ENCODE data around the gene IL25.
"Not testable (repeated sequence)": the region's sequence is repeated elsewhere in the genome, so short reads cannot be mapped to it uniquely, and the experiment has no call there.

The IL25 gene

DNA sequence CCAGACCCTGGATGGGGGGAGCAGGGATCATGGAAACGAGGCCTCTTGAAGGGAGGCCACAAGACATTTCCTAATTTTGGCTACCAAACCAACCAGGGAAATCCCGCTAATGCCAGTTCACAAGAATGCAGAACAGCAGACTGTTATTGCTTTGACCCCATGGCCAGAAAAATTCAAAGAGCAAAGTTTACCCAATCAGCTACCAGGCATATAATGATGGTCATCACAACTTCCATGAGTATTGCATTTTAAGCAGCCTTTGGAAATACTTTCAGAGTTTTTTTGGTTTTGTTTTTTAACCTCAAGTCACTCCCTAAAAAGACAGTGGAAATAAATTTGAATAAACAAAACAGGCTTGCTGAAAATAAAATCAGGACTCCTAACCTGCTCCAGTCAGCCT is at the start of gene IL25:
IL25 (plus strand) TSS at position 301 of the 400 bp plus-strand sequence.
- no peak for DNase-seq

DNA sequence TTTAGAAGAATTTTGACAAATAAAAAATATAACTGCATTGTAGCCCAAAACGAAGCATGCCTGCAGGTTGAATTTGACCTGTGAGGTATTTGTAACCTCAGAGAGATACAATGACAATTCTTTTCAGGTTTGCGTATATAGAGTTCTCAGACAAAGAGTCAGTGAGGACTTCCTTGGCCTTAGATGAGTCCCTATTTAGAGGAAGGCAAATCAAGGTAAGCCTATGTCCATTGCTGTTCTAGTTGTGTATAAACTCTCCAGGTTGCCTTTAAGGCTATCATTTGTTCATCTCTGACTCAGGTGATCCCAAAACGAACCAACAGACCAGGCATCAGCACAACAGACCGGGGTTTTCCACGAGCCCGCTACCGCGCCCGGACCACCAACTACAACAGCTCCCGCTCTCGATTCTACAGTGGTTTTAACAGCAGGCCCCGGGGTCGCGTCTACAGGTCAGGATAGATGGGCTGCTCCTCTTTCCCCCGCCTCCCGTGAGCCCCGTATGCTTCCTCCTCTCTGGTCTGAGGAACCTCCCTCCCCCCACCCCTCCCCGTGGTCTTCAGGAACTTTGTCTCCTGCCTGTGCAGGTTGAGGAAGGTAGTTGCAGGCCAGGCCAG is 48.7 kb upstream of the IL25 start:
- no peak for DNase-seq

DNA sequence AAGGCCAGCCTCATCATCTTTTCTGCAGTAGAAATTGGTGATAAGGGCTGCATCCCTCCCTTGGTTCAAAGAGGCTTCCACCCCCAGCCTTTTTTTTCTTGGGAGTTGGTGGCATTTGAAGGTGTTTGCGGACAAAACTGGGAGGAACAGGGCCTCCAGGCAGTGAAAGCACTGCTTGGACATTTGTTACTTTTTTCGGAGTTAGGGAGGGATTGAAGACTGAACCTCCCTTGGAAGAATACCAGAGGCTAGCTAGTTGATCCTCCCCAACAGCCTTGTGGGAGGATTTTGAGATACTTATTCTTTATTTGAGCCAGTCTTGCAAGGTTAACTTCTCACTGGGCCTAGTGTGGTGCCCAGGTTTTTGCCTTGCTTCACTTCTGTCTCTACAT is 48.2 kb upstream of the IL25 start:
- DNase-seq: no peak

DNA sequence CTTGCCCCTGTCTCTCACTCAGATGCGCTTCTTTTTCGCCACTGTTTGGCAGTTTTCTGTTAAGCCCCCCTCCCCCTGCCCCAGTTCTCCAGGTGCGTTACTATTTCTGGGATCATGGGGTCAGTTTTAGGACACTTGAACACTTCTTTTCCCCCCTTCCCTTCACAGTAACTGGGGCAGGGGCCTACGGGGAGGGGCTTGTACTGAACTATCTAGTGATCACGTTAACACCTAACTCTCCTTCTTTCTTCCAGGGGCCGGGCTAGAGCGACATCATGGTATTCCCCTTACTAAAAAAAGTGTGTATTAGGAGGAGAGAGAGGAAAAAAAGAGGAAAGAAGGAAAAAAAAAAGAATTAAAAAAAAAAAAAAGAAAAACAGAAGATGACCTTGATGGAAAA is 47.6 kb upstream of the IL25 start:
- DNase-seq: no peak

DNA sequence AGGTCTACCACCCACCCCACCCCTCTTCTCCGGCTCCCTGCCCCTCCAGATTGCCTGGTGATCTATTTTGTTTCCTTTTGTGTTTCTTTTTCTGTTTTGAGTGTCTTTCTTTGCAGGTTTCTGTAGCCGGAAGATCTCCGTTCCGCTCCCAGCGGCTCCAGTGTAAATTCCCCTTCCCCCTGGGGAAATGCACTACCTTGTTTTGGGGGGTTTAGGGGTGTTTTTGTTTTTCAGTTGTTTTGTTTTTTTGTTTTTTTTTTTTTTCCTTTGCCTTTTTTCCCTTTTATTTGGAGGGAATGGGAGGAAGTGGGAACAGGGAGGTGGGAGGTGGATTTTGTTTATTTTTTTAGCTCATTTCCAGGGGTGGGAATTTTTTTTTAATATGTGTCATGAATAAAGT is 46.9 kb upstream of the IL25 start:
- not testable (repeated sequence) for DNase-seq

DNA sequence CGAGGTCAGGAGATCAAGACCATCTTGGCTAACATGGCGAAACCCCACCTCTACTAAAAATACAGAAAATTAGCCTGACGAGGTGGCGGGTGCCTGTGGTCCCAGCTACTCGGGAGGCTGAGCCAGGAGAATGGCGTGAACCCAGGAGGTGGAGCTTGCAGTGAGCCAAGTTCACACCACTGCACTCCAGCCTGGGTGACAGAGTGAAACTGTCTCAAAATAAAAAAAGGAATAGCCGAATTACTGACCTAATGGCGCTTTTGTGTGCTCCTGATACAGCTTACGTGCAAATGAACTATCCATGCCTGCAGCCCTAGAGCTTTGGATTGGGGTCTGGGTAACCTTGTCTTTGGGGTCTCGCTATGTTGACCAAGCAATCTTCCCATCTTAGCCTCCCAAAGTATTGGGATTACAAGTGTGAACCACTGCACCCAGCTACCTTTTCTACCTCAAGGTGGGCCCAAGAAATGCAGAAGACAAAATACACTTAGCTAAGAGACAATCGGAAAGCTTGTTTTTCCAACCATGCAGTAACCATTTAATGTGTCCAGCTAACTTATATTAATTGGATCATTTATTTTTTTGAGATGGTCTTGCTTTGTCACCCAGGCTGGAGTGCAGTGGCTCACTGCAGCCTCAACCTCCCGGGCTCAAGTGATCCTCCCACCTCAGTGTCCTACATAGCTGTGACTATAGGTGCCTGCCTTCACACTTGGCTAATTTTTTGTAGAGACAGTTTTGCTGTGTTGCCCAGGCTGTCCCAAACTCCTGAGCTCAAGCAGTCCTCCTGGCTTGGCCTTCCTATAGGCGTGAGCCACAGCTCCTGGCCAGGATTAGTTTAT is 45.9 kb upstream of the IL25 start:
- no peak for DNase-seq

DNA sequence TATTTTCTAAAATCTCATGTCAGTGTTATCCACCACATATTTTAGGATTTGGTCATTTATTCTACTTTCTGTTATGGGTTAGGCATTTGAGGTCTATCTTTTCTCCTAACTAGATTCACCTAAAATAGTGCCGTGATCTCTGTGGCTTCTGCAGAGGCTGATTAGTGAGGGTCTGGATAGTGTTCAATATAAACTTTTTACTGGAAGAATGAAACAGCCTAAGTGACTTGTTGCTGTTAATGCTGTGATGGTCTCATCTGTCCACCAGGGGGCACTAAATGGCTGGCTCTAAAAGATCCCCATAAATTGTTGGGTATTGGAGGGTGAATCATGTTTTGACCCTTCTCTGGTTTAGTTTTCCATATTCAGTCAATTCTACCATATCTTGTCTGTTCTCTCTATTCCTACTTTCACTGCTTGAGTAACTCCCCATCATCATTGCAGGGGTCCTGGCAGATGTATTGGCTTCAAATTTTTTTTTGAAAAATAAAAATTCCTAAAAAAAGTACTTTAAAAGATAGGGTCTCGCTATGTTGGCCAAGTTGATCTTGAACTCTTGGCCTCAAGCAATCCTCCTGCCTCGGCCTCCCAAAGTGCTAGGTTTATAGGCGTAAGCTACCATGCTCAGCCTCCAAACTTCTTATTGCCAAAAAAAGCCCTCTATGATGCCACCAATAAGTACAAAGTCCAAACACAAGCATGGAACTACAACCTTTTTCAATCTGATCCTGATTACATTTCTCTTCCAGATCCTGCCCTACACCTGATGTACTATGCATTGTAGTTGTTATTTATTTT is 44.5 kb upstream of the IL25 start:
- peak; percentile 81 for DNase-seq

DNA sequence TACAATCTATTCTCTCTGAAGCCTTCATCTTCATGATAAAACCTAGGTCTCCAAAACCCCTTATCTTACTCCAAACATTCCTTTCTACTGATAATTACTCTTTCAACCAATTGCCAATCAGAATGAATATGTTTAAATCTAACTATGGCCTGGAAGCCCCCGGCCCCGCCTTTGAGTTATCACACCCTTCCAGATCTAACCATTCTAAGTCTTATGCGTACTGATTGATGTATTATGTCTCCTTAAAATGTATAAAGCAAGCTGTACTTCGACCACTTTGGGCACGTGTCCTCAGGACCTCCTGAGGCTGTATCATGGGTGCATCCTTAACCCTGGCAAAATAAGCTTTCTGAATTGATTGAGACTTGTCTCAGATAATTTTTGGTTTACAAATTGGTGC is 37.0 kb upstream of the IL25 start:
- DNase-seq: no peak

DNA sequence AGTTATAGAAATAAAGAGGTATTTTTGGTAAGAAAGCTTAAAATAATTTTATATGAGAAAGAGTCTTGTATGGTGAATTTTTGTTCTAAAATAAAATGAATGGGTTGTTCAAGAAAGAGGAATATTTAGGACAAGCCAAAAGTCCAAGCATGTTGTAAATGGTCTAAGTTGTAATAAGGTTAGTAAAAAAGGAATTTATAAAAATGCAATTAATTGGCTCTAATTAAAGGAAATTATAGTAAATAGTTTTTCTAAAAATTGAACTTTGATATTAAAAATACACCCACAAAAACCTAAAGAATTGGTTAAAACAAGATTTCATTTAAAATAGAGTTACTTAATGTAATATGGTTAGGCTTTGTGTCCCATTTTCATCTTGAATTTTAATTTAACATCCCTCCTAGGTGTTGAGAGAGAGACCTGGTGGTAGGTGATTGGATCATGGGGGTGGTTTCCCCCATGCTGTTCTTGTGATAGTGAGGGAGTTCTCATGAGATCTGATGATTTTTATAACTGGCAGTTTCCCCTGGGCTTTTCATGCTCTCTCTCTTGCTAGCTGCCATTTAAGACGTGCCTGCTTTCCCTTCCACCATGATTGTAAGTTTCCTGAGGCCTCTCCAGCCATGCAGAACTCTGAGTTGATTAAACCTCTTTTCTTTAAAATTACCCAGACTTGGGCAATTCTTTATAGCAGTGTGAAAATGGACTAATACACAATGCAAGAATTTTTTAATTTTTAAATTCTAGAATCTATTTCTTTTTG is 32.9 kb upstream of the IL25 start:
- no peak for DNase-seq

DNA sequence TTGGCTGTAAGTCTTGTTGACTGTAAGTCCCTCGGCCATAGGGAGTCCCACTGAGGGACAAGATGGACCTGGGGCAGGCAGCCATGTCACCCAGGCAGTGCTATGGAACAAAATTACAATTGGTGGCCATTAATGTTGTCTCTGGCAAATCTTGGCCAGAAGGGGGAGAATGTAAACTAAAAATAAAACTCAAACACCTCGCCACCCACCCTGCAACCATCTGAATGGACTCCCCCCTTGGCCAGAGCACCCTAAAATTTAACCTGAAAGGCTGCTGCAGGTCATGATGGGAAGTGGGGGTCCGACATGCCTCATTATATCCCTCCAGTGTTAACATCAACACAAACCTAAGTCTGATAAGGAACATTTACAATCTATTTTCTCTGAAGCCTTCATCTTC is 28.1 kb upstream of the IL25 start:
- no peak for DNase-seq

DNA sequence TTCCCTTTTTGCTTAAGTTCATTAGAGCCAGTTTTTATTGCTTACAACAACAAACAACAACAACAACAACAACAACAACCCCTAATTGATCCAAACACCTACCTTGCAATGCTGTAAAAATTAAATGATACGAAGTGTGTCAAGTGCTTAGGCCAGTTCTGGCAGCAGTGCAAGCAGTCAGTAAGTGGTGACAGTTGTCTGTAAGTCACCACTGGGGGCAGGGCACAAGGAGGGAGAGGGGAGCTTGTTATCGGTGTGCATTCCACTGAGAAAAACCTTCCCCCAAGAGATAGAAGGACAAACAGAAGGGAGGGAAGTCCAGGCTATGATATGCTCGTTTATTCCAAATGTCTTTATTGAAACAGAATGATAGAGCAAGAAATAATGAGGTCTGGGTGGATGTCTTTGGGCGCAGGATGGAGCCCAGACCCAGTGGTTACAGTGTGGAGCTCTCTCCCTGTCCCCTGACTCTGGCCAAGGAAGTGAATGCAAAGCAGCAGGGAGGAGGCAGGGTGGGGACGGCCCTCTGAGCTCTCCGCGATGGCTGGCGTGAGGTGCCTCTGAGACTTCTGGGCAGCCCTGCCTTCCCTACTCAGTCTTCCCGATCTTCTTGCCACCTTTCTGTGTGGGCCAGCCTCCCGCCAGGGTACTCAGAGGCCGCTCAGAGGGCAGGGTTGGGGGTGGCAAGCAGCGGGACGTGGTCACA is 26.5 kb upstream of the IL25 start:
- DNase-seq: no peak

DNA sequence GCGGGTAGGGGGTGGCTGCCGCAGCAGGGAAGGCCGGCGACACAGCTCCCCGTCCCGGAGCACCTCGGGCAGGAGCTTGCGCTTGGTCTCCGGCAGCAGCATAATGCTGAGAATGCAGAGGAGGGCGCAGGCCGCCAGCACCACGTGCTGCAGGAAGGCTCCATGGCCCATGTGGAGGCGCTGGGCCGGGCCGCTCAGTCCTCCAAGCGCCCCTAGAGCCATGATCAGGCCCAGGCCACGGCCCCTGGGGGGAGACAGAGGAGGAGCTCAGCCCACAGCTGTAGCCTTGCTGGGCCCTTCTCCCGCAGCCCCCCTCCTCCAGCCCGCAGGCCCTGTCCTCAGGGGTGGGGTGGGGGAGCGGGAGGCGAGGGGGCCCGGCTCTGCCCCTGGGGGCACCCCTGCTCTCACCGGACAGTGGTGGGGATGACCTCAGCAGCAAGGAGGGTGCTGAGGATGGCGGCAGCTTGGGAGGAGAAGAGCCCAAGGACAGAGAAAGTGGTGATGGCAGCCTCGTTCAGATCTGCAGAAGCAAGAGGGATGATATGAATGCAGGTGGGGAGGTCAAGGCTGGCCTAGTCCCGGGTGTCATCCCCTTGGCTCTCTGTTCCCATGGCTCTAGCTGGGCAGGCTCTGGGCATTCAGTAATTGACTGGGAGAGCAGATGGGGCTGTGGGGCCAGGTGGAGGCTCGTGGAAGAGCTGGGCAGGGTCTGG is 25.8 kb upstream of the IL25 start:
- no peak for DNase-seq

DNA sequence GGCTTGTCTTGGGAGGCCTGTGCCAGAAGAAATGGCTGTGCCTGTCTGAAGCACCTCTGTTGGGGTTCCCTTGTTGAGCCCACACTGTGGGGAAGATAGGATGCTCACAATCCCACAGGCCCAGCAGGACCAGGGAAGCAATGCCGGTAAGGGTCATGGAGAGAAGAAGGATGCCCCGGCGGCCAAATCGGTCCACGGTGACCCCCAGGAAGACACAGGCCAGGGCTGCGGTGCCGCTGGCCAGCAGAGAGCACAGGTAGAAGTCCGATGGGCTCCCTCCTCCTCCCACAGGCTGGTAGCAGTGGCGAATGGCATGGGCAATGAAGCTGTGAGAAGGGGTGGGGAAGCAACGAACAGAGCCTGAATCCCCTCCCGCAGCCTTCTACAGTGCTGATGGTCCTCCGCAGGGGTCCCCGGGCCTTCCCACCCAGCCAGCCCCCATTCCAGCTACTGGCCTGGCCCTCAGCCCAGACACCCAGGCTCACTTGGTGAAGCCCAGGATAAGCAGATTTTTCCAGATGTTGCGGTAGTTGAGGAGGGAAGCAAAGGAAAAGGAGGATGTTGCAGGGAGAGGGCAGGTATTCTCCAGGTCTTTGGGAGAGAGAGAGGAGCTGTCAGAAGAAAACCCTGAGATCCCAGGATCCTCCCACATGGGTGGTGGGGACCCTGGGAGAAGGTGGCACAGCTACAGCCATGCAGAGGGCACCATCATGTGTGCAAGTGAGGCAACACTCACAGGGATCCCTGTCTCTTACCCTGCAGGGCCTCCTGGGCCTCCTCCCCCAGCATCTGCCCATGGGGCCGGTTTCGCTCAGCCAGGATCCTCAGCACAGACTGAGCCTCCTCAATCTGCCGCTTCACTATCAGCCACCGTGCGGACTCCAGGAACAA is 25.0 kb upstream of the IL25 start:
- no peak for DNase-seq

DNA sequence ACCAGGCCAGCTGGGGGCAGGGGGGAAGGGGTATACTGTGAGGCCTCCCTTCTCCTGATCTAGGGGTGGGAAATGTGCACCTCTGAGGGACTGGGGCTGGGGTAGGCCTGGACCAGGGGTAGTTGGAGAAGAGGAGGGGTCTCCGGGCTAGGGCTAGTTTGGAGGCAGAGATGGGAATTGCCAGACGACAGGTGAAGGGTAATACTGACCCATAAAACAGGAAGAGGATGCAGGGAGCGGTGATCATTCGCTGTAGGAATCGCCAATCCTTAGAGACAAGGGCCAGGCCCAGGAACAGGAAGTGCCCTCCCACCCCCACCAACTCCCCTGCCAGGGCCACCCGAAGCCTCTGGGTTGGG is 24.3 kb upstream of the IL25 start:
- DNase-seq: no peak

DNA sequence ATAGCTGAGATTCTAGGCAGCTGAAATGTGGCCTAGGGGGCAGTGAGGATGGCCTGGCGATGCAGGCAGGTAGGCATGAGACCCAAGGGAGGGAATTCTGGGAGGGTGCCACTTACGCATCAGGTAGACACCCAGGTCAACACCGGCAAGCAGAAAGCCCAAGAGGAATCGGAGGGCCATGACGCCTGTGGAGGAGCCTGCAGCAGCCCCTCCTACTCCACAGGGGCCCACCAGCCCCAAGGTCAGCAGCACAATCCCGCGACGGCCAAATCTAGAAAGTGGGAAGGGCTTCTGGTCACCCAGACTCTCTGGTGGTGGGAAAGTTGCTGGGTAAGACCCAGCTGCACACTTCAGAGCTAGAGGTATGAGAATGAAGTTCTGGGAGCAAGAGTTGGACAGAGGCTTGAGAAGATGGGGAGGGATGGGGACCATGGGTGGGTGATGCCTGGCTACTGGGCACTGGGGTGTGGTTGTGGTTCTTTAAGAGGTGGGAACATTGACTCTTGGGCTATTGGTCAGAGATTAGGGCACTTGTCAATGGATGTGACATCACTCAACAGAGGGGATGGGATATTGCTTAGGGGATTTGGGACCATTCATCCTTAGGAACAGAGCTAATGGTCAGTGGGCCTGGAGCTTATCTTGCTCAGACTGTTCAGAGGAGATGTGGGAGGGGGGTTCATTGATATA is 23.3 kb upstream of the IL25 start:
- no peak for DNase-seq

DNA sequence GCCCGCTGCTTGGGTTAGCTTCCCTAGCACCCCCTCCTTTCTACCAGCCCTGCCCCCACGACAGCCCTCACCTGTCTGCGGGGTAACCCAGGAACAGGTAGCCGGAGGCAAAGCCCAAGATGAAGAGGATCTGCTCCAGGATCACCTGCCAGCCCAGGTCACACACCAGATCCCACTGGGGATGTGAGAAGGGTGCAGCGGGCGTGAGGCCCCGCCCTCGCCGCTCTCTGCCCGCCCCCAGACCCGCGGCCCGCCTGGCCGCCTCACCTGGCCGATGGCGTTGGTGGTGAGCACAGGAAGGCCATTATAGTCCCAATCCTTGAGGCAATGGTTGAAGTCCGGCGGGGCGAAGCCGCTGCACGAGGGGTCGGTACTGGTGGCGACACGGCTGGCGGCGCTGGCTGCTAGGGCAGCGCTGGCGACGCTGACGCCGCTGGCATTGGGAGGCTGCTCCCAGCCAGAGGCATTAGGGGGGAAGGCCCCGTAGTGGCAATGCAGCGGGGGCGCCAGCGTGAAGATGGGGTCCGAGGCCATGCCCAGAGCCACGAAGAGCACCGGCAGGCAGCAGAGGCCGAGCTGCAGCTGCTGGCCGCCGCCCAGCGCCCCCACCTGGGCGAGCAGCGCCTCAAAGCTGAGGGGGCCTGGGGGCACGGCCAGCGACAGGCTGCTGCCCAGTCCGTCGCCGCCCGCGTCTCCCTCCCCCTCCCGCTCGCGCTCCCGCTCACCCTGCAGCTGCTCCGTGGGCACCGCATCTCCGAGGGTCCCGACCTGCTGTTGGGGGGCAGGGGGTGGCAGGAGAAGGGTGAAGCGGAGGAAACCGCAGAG is 20.7 kb upstream of the IL25 start:
- DNase-seq: no peak

DNA sequence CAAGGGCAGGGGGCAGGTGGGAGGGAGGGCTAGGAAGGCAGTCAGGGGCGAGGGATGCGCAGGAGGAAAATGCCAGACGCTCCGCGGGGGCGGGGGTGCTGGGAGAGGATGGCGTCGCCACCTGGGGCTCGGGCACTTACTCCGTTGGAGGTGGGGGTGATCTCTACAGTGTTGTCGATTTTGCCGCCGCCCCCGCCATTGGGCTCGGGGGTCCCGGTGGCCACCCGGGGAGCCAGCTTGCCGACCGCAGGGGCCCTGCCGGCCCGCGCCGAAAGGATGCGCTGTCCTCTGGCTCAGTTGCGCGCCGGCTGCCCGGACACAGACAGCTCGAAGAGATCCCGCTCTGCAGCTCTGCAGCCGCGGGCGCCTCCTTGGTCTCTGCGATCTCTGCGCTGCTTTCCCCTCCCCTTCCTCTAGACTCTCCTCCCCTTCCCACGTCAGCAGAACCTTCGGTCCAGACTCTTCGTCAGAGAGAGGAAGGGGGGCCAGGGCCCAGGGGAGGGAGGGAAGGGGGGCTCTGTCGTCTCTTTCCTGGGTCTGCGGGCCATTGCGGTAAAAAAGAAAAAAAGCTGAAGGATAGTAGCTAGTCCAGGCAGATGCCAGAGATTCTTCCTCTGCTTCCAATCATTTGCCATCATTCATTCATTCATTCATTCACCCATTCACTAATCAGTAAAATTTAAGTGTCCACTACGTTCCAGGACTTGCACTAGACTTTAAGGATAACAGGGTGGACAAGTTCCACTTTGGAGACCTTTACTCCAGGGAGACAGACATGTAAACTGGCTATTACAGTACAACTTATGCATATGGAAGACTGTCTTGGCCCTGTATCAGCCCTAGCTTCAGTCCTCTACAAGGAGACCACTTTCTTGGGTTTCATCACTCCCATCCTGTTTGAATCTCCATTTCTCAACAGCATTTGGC is 19.8 kb upstream of the IL25 start, which contains the start of gene SLC22A17:
SLC22A17 (minus strand) TSS at position 382 of the 927 bp plus-strand sequence.
- peak; percentile 94 for DNase-seq

DNA sequence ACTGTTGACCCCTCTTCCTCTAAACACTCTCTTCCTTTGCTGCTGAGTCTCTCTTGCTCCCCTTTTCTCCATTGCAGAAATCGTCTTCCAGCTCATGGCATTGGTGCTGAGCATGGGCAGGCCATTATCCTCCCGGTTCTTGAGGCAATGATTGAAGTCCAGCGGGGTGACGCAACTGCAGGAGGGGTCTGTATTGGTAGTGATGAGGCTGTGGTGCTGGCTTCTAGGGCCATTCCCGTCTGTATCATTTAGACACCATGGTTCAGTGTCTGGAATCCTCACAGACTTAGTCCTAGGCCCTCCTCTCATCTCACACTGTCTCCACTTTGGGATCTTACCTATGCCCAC is 19.2 kb upstream of the IL25 start:
- no peak for DNase-seq

Measured in femur (tissue), 1 donor.